SJCRH30 (cell line): ENCODE data around the gene IL10RA. TPM values are rescaled to one million over a fixed set of nuclear protein-coding genes. Genes with fewer than 3 reads are reported as not detected.

ENCODE experiments used
- DNase-seq, 2 experiments: peaks; one replicate each; pipeline ENCODE4 v3.0.0-alpha.2; 2015 to 2020
- H3K27ac ChIP-seq: fragments of 250-450 bp; sonication (Bioruptor Pico); 2 replicates; pipeline ENCODE4 v1.5.1; 2020; ENCODE audit warnings: mild to moderate bottlenecking, moderate library complexity
- H3K27me3 ChIP-seq: fragments of 250-450 bp; sonication (Bioruptor Pico); 2 replicates; pipeline ENCODE4 v1.5.1; 2020; ENCODE audit warnings: mild to moderate bottlenecking, moderate library complexity
- H3K36me3 ChIP-seq: fragments of 250-450 bp; sonication (Bioruptor Pico); 2 replicates; pipeline ENCODE4 v1.5.1; 2020; ENCODE audit warnings: mild to moderate bottlenecking, moderate library complexity
- H3K4me1 ChIP-seq: fragments of 250-450 bp; sonication (Bioruptor Pico); 2 replicates; pipeline ENCODE4 v1.5.1; 2020; ENCODE audit warnings: mild to moderate bottlenecking, moderate library complexity
- H3K4me3 ChIP-seq: fragments of 250-450 bp; sonication (Bioruptor Pico); 2 replicates; pipeline ENCODE4 v1.5.1; 2020; ENCODE audit warnings: mild to moderate bottlenecking, moderate library complexity
- H3K9me3 ChIP-seq: fragments of 250-450 bp; sonication (Bioruptor Pico); replicated peaks from 2 replicates; pipeline ENCODE4 v1.5.1; 2020; ENCODE audit warnings: mild to moderate bottlenecking, moderate library complexity
- total RNA-seq: library from RNA; depleted of rRNA; stranded (reverse); fragments of >200 nt; shearing (Covaris generic); gene quantifications from 2 replicates; pipeline ENCODE4 v1.2.3, GENCODE V29; 2014

Gene IL10RA
- total RNA-seq, 1 experiment from 2014 or later: not detected

DNA sequence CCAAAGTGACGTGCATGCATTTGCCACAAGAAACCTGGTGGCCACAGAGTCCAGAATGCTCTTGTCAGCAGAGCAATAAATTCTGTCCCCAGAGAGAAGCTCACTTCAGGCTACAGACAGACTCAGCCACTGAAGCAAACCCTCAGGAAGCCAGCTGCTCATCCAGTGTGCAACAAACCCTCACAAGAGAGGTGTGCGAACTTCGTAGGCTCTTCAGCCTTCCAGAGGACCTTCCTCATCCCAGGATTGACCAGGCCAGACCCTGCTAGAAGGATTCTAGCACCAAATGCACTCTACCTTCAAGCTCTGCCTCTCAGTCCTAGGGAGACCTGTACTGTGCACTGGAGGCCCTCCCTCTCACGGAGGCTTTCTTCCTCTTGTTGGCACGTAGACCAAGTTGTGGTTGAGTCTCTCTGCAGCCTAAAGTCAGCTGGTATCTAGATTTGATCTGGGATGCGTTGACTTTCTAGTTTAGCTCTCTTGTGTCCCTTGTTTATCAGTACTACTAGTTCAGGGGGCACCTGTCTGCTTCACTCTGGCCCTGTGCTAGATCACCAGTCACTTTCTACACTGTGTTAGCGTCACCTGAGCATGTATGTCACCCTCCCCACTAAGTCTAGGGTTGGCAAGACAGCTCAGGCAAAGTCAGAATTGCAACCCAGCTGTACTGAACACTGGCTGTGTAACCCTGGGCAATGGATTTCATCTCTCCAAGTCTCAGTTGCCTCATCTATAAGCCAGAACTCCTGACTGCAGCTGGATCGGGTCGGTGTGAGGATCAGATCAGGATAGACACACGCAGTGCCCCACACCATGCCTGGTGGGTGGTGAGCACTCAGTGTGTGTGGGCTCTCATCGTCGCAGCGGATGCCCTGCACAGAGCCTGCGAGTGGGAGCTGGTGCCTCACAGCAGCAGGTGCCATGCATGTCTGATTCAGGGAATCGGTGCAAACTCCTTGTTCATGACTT, 34.9 kb upstream of the IL10RA start:
- no peaks in the 10 kb centered on the region for H3K9me3 ChIP-seq
- H3K36me3 ChIP-seq: no peaks in the 10 kb centered on the region

DNA sequence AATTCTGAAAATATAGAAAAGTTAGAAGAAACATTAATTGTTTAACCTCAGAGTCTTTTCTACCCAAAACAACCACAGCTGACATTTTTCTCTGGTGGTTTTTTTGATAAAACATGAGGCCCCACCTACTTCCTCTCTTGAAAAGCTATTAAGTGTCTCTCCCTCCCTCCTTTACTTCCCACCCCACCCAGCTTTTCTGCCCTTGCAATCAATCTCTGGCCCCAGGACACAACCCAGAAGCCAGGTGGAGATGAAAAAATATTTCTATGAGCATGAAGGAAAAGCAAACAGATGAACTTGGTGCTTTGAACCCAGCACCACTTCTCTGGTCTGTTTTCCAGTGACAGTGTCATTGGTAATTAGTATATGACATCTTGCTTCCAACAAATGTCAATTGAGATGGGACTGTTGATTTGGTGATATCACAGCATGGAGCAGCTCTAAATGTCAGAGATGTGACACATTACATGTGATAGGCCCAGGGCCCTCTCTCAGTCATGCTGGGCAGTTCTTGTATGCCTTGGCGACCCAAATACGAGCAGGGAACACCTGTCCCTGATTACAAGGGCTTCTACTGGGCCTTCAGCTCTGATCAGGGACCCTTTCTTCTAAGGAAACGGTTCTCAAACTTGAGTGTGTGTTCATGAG, 33.0 kb upstream of the IL10RA start:
- DNase-seq: no peak
- Histone ChIP-seq H3K9me3 (no peaks in the 10 kb centered on the region), H3K27ac (no peak overlapping the region), H3K36me3 (no peaks in the 10 kb centered on the region), H3K4me1 (no peaks in the 10 kb centered on the region), H3K27me3 (no peaks in the 10 kb centered on the region), H3K4me3 (no peak overlapping the region)

More for the DNA sequence above, 34.9 kb upstream of the IL10RA start:
- H3K27me3 ChIP-seq: no peaks in the 10 kb centered on the region
- peaks cover 4% of the 10 kb centered on the region; the same call in 1 of the 2 replicates for H3K4me1 ChIP-seq
- H3K27ac ChIP-seq: no peak overlapping the region
- H3K4me3 ChIP-seq: no peak overlapping the region
- no peak for DNase-seq

DNA sequence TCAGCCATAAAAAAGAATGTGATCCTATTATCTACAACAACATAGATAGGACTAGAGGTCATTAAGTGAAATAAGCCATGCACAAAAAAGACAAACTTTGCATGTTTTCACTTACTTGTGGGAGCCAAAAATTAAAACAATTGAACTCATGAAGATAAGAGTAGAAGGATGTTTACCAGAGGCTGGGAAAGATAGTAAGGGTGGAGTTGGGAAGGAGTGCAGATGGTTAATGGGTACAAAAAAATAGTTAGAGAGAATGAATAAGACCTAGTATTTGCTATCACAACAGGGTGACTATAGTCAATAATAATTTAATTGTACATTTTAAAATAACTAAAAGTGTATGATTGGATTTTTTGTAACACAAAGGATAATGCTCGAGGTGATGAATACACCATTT, 27.2 kb upstream of the IL10RA start:
- DNase-seq: no peak
- H3K4me3 ChIP-seq: no peak overlapping the region
- H3K36me3 ChIP-seq: no peaks in the 10 kb centered on the region
- H3K9me3 ChIP-seq: no peaks in the 10 kb centered on the region
- H3K4me1 ChIP-seq: no peaks in the 10 kb centered on the region
- H3K27ac ChIP-seq: no peak overlapping the region
- no peaks in the 10 kb centered on the region for H3K27me3 ChIP-seq

DNA sequence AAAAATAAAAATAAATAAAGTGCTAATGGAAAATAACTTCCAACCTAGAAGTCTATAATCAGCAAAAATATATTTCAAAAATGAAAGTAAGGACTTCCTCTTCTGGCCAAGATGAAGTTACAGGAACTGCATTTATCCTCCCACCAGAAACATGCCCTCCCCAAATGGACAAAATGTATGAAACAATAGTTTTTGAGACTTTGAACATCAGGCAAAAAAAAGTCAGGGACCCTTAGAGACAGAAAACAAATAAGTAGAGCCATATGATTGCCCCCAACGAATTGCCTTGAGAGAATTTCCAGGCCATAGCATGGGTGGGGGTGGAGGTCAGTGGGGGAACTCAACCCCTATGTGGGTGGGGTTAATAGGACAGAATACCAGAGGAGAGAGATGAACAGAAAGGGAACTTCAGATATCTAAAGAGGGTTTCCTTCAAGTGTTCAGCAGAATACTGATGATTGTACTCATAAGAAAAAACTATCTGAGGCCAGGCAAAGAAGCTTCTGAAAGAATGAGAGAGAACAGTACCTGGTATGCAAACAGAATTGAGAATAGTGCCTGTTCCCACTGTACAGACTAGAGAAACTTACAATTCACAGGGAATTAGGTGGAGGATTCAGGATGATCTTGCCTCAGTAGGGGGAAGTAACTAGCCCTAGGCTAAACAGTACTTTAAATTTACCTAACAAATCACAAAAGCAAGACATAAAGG, 26.6 kb upstream of the IL10RA start:
- Histone ChIP-seq H3K9me3 (no peaks in the 10 kb centered on the region), H3K4me1 (no peaks in the 10 kb centered on the region), H3K27me3 (no peaks in the 10 kb centered on the region), H3K36me3 (no peaks in the 10 kb centered on the region), H3K4me3 (no peak overlapping the region), H3K27ac (no peak overlapping the region)
- no peak for DNase-seq

DNA sequence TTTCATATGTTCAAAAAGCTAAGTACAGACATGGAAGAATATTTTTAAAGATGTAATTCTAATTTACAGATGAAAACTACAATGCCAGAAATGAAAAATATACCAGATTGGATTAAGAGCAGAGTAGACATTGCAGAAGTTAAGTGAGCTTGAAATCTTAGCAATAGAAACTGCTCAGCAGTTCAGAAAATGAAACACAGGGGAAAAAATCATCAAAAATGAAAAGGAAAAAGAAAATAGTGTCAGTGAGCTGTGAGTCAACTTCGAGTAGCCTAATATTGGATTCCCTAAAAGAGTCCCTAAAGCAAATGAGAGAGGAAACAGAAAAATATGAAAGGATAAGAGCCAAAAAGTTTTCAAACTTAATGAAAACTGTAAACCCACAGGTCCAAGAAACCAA, 25.8 kb upstream of the IL10RA start:
- Histone ChIP-seq H3K4me3 (no peak overlapping the region), H3K27me3 (no peaks in the 10 kb centered on the region), H3K4me1 (no peaks in the 10 kb centered on the region), H3K27ac (no peak overlapping the region), H3K9me3 (no peaks in the 10 kb centered on the region), H3K36me3 (no peaks in the 10 kb centered on the region)
- DNase-seq: no peak

DNA sequence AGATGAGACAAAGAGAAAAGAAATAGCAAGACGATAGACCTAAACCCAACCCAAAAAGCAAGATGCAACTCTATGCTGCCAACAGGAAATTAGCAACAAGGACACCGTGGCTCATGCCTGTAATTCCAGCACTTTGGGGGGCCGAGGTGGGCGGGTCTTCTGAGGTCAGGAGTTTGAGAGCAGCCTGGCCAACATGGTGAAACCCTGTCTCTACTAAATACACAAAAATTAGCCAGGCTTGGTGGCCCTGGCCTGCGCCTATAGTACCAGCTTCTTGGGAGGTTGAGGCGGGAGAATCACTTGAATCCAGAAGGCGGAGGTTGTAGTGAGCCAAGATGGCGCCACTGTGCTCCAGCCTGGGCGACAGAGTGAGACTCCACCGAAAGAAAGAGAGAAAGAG, 24.3 kb upstream of the IL10RA start:
- Histone ChIP-seq H3K4me3 (no peak overlapping the region), H3K36me3 (no peaks in the 10 kb centered on the region), H3K27ac (no peak overlapping the region), H3K27me3 (no peaks in the 10 kb centered on the region), H3K9me3 (no peaks in the 10 kb centered on the region), H3K4me1 (no peaks in the 10 kb centered on the region)
- DNase-seq: no peak

DNA sequence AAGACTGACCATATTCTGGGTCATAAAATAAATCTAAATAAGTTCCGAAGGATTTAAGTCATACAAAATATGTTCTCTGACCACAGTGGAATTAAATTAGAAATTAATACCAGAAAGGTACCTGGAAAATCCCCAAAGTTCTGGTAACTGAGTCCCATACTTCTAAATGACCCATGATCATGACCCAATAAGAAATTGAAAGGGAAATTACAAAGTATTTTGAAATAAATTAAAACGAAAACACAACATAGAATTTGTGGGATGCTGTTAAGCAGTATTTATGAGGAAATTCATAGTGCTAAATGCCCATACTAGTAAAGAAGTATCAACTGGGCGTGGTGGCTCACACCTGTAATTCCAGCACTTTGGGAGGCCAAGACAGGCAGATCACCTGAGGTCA, 23.4 kb upstream of the IL10RA start:
- H3K4me1 ChIP-seq: no peaks in the 10 kb centered on the region
- H3K27me3 ChIP-seq: no peaks in the 10 kb centered on the region
- no peak for DNase-seq
- H3K27ac ChIP-seq: no peak overlapping the region
- no peak overlapping the region for H3K4me3 ChIP-seq
- H3K9me3 ChIP-seq: no peaks in the 10 kb centered on the region
- no peaks in the 10 kb centered on the region for H3K36me3 ChIP-seq

DNA sequence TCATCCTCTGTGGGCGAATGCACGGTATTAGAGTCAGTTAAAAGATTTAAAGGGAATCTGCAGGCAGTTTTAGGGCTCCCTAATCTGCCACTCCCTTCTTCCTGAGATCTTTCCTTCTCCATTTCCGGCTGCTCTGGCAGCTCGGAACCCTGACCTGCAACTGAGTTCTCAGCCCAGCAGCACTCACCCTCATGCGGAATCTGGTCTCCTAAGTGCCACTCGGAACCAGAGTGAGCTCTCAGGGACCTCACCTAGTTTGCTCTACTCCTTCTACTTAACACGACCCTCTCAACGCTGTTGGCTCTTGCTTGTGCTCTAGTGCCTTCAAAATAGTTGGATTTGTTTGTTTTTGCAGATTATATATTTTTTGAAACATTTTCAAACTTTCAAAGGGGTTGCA, 19.3 kb upstream of the IL10RA start:
- no peaks in the 10 kb centered on the region for H3K36me3 ChIP-seq
- H3K27me3 ChIP-seq: no peaks in the 10 kb centered on the region
- H3K27ac ChIP-seq: no peak overlapping the region
- no peak for DNase-seq
- H3K4me1 ChIP-seq: no peaks in the 10 kb centered on the region
- H3K9me3 ChIP-seq: no peaks in the 10 kb centered on the region
- no peak overlapping the region for H3K4me3 ChIP-seq

DNA sequence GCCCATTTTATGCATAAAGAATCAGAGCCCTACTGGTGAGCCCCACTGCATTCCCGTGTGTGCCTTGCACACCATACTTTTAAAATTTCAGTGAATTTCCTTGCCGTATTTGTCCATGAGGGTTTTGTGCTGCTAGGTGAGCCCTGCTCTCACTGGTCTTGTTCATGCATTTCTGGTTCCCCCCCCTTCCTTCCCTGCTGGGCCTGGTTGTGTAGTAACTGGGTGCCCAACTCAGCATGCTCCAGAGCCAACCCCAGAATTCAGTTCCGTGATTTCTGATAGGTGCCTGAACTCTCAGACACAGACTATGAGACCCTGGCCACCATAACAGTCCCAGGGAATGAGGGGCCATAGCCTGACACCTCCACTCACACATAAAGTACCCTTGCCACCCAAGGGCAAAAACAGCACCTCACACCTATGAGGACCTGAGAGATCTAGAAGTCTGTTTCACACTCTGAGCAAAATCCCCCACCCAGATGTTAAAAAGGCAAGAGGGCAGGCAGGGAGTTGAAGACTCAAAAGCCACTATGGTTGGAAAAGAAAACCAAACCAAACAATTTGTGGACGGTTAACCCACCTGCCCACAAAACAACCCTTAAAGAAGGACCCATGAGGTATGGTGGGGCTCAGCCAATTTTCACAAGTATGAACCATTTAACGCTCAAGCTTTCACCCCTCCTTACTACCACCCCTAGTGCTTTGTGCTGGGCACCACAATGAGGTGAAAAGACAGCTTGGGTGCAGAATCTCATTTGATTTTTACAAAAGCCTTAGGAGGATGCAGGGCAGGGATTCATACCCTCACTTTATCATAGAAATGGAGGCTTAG, 16.8 kb upstream of the IL10RA start:
- DNase-seq: no peak
- H3K4me3 ChIP-seq: no peak overlapping the region
- no peaks in the 10 kb centered on the region for H3K36me3 ChIP-seq
- H3K27me3 ChIP-seq: no peaks in the 10 kb centered on the region
- H3K9me3 ChIP-seq: no peaks in the 10 kb centered on the region
- no peaks in the 10 kb centered on the region for H3K4me1 ChIP-seq
- H3K27ac ChIP-seq: no peak overlapping the region

DNA sequence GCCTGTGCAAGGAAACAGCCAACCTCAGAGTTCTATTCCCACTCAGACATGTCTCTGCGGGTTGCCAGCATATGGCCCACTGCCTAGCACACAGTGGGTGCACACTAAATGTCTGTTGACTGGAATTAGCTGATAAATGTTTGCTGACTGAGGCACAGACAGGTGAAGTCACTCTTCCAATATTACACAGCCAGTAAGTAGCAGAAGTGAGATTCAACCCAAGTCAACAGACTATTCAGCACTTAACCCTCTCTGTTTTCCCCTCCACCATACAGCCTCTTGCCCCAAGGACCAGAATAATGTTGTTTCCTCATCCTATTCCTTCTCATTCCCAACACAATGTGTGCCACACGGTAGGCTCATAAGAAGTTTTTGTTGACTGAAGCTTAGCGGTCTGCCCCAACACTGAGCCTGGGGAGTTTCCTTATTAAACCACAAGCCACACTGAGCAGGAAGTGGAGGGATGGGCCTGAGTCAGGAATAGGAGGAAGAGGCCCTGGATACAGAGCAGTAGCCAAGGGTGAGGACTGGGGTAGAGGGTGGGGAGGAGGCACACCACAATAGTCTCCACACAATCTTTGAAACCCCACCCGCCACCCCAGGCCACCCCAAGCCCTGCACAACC, 15.7 kb upstream of the IL10RA start:
- Histone ChIP-seq H3K27me3 (no peaks in the 10 kb centered on the region), H3K36me3 (no peaks in the 10 kb centered on the region), H3K4me3 (no peak overlapping the region), H3K9me3 (no peaks in the 10 kb centered on the region), H3K4me1 (no peaks in the 10 kb centered on the region), H3K27ac (no peak overlapping the region)
- DNase-seq: no peak

DNA sequence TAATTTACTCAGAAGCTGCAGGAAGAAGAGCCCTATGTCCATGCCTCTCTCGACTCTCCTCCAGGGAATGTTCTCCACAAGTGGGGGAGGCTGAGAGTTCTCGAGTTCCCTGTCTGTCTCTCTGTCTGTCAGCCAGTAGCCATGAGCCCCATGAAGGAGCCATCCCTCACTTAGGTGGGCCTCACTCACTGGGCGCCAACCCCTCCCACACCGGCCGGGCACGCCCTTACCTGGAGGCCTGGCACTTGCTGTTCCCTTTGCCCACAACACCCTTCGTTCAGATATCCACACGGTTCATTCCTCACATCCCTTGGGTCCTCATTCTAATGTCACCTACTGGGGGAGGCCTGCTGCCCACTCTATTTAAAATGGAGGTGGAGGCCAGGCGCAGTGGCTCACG, 14.2 kb upstream of the IL10RA start:
- no peaks in the 10 kb centered on the region for H3K9me3 ChIP-seq
- no peak overlapping the region for H3K27ac ChIP-seq
- no peaks in the 10 kb centered on the region for H3K36me3 ChIP-seq
- H3K4me3 ChIP-seq: no peak overlapping the region
- no peaks in the 10 kb centered on the region for H3K4me1 ChIP-seq
- no peaks in the 10 kb centered on the region for H3K27me3 ChIP-seq
- no peak for DNase-seq

DNA sequence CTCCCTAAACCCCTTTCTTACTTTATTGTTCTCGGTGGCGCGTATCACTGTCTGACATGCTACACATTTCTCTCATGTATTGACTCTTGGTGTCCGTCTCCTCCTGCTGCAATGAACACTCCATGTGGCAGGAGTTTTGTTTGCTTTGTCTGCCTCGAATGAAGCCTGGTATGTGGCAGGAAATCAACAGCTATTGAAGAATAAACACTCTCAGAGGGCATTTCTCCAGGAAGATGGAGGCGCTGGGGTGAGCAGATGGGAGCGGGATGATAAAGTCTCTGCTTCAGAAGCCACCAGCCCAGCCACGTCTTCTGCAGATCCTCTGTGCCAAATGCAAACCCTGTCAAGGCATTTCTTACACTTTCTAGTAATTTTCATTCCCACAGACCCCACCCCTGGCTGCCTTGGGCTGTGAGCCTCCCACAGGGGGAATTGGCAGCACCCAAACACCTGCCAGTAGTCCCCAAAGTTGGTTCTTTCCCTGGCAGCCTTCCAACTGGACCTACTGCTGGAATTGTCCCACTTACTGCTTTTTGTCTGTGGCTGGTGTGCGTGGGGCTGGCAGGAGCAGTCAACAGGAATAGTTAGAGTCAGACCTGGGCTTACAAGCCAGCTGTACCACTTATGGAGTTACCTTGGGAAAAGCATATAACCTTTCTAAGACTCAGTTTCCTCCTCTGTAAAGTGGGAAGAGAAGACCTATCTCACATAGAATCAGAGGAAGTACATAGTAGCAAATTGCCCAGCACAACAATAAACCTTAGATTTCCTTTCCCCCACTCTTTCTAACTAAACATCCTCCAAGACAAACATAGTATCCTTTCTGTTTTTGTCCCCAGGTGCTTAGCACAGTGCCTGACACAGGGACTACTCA, 13.3 kb upstream of the IL10RA start:
- H3K36me3 ChIP-seq: no peaks in the 10 kb centered on the region
- H3K27me3 ChIP-seq: no peaks in the 10 kb centered on the region
- H3K9me3 ChIP-seq: no peaks in the 10 kb centered on the region
- H3K4me3 ChIP-seq: no peak overlapping the region
- H3K4me1 ChIP-seq: no peaks in the 10 kb centered on the region
- DNase-seq: no peak
- no peak overlapping the region for H3K27ac ChIP-seq

DNA sequence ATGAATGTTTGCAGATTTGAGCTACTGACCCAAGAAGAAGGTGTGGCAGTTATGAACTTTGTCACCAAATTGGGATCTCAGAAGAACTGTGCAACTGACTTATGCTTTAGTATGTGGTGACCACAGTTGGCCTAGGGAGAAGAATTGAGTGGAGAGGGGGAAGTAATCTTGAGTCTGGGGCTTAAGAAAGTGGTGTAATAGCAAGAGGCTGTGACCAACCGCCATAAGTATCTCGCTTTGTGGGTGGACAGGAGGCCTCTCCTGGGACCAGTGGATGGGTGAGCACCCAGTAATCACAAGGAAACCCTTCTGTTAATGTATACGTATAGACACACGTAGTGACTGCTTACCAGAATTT, 12.7 kb upstream of the IL10RA start:
- Histone ChIP-seq H3K27ac (no peak overlapping the region), H3K9me3 (no peaks in the 10 kb centered on the region), H3K36me3 (no peaks in the 10 kb centered on the region), H3K4me1 (no peaks in the 10 kb centered on the region), H3K27me3 (no peaks in the 10 kb centered on the region), H3K4me3 (no peak overlapping the region)
- no peak for DNase-seq
